ENCODE measurements around the gene TNFAIP3.
"Not testable (repeated sequence)": the region's sequence is repeated elsewhere in the genome, so short reads cannot be mapped to it uniquely, and the experiment has no call there.

- TF ChIP-seq CTCF (conservative IDR thresholded peaks at IDR 0.05); ZFX (IDR thresholded peaks at IDR 0.05): not testable (repeated sequence)
Measured at GRCh38 chr6:137838597-137838996, 28.5 kb upstream of the TNFAIP3 start.
